HG03457 (cell line): ENCODE results near the gene PPP1R14D.

Experiments used
- ATAC-seq: cut with Tn5 transposase; IDR thresholded peaks from one replicate; pipeline ENCODE4 v1.9.1; 2021; ENCODE audit warnings: moderate number of reproducible peaks; ENCODE audit not compliant: unreplicated experiment

Gene PPP1R14D

GRCh38 chr15:40823572-40824343, 4.8 kb downstream of the PPP1R14D start:
- no peak for ATAC-seq

GRCh38 chr15:40821195-40821594, 7.3 kb downstream of the PPP1R14D start:
- no peak for ATAC-seq

GRCh38 chr15:40819048-40819447, 9.5 kb downstream of the PPP1R14D start:
- no peak for ATAC-seq

- no peak for ATAC-seq
These were observed 13.3 kb downstream of the PPP1R14D start for GRCh38 chr15:40815042-40815698.

GRCh38 chr15:40812721-40813425, 15.6 kb downstream of the PPP1R14D start:
- no peak for ATAC-seq

- no peak for ATAC-seq
These were observed 19.6 kb downstream of the PPP1R14D start for GRCh38 chr15:40808861-40809450.

GRCh38 chr15:40807888-40808461, 20.5 kb downstream of the PPP1R14D start:
- no peak for ATAC-seq

GRCh38 chr15:40807028-40807887, 21.2 kb downstream of the PPP1R14D start, which contains the start of the genes DNAJC17 and ZFYVE19:
DNAJC17 (minus strand) TSS chr15:40807473; CDS start chr15:40807446, 27 bp downstream.
ZFYVE19 (plus strand) TSS chr15:40807089; CDS start chr15:40807590, 501 bp downstream.
- peak; percentile 89 for ATAC-seq

GRCh38 chr15:40806672-40807027, 21.9 kb downstream of the PPP1R14D start:
- ATAC-seq, result no peak

- no peak for ATAC-seq
These were observed 24.8 kb downstream of the PPP1R14D start for GRCh38 chr15:40803688-40804087.

- ATAC-seq, result no peak
These were observed 25.4 kb downstream of the PPP1R14D start for GRCh38 chr15:40803076-40803475.

- no peak for ATAC-seq
These were observed 29.0 kb downstream of the PPP1R14D start for GRCh38 chr15:40799523-40799922.

- no peak for ATAC-seq
These were observed 32.0 kb downstream of the PPP1R14D start for GRCh38 chr15:40796512-40796911.

GRCh38 chr15:40796041-40796440, 32.5 kb downstream of the PPP1R14D start:
- ATAC-seq, result no peak

GRCh38 chr15:40793216-40793989, 35.1 kb downstream of the PPP1R14D start:
- ATAC-seq, result no peak

- ATAC-seq, result no peak
These were observed 36.1 kb downstream of the PPP1R14D start for GRCh38 chr15:40792394-40792793.

- no peak for ATAC-seq
These were observed 37.8 kb downstream of the PPP1R14D start for GRCh38 chr15:40790718-40791117.

- no peak for ATAC-seq
These were observed 38.5 kb downstream of the PPP1R14D start for GRCh38 chr15:40789999-40790398.

GRCh38 chr15:40789119-40789518, 39.4 kb downstream of the PPP1R14D start:
- no peak for ATAC-seq
